NOMO-1 (cell line): Measurements from ENCODE around the gene USP31.
"Not testable (repeated sequence)": the region's sequence is repeated elsewhere in the genome, so short reads cannot be mapped to it uniquely, and the experiment has no call there.

ENCODE experiments used
- DNase-seq, 2 experiments: peaks; one replicate each; lab custom pipeline; 2025; ENCODE audit not compliant: unreplicated experiment in 2 of 2; lab: John Stamatoyannopoulos, UW

The USP31 gene

DNA sequence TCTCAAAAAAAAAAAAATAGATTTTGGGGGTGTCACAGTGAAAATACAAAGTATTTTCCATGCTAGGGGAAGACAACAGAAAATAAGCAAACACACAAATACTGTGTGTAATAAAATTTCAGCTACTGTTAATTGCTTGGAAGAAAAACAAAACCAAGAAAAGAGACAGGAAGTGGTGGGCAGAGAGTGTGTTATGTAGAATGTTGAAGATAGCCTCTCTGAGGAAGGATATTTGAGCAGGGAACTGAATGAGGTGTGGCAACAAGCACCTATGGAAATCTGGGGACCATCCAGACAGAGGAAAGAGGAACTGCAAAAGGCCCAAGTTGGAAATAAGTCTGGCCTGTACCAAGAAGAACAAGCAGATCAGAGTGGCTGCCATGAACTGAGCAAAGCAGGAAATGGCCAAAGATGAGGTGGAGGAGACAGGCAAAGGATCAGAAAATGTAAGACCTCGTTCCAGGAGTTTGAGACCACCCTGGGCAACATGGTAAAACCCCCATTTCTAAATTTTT is 7.8 kb upstream of the USP31 start:
- DNase-seq = no peak

DNA sequence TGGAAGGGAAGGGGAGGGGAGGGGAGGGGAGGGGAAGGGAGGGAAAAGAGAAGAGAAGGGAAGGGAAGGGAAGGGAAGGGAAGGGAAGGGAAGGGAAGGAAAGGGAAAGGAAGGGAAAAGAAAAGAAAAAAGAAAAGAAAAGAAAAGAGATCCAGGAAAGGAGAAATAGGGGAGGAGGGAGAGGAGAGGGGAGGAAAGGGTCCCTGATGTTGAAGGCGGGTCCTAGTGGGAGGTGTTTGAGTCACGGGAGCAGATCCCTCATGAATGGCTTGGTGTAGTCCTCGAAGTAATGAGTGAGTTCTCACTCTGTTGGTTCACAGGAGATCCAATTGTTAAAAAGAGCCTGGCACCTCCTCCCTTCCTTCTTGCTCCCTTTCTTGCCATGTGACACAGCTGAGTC is 6.9 kb upstream of the USP31 start:
- no peak for DNase-seq

DNA sequence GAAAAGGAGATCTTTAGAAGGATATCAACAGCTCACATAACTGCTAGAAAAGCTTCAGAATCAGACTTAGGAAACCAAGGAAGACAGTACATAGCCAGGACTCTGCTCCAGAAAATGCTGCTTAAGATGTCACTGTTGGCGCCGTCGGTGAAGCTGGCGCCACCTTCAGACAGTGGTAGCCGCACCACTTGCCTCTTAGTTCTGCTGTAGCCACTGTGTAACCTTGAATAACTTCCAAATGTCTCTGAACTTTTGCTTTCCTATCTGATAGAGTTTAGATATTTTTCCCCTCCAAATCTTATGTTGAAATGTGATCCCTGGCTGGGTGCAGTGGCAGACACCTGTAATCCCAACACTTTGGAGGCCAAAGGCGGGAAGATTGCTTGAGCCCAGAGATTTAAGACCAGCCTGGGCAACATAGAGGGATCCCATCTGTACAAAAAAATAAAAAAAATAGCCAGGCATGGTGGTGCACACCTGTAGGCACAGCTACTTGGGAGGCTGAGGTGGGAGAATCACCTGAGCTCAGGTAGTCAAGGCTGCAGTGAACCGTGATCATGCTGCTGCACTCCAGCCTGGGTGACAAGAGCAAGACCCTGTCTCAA is 6.3 kb upstream of the USP31 start:
- no peak for DNase-seq

- DNase-seq = no peak
Measured at GRCh38 chr16:23152386-23153178, 3.3 kb upstream of the USP31 start.

GRCh38 chr16:23149993-23150364 is 727 bp upstream of the USP31 start:
- no peak for DNase-seq

GRCh38 chr16:23148513-23149266 is 562 bp downstream of the USP31 start:
- peak in 1 of 2 experiments; percentile 52 for DNase-seq

DNA sequence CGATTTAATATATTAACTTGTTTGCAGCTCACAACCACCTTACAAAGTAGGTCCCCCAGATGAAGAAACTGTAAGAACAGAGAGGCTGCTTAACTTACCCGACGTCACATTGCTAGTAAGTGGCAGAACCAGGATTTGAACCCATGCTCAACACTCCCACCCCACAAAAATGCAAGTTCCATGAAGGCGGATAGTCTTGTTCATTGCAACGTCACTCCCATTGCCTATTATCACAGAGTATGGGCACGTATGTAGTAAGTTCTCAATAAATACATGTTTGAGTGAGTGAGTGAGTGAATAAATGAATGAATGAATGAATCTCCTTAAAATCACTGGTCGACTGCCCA is 1.1 kb downstream of the USP31 start:
- DNase-seq = no peak

DNA sequence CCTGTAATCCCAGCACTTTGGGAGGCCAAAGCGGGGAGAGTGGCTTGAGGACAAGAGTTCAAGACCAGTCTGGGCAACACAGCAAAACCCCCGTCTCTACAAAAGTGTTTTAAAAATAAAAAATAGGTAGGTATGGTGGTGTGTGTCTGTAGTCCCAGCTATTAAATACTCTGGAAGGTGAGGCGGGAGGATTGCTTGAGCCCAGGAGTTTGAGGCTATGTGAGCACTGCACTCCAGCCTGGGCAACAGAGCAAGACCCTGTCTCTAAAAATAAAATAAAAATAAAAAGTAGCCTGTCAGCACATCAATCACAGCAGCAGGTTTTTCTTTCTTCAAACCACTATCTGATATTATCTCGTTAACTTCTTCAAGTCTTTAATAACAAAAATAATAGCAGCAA is 1.6 kb downstream of the USP31 start:
- no peak for DNase-seq

- no peak for DNase-seq
Measured at GRCh38 chr16:23146877-23147601, 2.2 kb downstream of the USP31 start.

- no peak for DNase-seq
Measured at GRCh38 chr16:23145608-23146007, 3.6 kb downstream of the USP31 start.

- DNase-seq = no peak
Measured at GRCh38 chr16:23145186-23145585, 4.1 kb downstream of the USP31 start.

GRCh38 chr16:23144393-23144792 is 4.9 kb downstream of the USP31 start:
- DNase-seq = not testable (repeated sequence)

DNA sequence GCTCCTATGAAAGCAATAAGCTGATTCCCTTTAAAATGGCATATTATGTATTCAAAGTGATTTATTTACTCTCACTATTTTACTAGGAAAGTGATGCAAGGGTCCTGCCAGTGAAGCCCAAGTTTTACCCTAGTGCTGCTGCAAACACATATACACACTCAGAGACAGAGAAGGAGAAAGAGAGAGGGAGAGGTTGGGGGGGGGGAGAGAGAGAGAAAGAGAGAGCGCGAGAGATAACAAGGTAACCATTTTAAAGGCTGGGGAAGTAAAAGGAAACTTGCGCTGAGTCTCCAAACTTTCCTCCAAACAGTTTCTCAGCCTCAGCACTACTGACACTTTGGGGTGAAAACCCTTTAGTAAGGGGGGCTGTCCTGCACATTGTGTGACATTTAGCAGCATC is 5.9 kb downstream of the USP31 start:
- no peak for DNase-seq

- DNase-seq = no peak
Measured at GRCh38 chr16:23141959-23142740, 7.1 kb downstream of the USP31 start.

DNA sequence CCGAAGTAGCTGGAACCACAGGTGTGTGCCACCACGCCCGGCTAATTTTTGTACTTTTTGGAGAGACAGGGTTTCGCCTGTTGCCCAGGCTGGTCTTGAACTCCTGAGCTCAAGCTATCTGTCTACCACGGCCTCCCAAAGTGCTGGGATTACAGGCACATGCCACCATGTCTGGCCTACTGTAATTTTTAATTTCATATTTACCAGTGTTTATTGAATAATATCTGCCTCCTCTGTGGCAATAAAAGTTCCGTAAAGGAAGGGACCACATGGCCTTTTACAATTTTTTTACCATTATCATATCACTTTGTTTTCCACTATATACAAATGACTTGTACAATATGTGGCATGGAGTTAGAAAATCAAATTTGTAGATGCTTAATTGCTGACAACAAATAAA is 7.8 kb downstream of the USP31 start:
- DNase-seq = no peak

DNA sequence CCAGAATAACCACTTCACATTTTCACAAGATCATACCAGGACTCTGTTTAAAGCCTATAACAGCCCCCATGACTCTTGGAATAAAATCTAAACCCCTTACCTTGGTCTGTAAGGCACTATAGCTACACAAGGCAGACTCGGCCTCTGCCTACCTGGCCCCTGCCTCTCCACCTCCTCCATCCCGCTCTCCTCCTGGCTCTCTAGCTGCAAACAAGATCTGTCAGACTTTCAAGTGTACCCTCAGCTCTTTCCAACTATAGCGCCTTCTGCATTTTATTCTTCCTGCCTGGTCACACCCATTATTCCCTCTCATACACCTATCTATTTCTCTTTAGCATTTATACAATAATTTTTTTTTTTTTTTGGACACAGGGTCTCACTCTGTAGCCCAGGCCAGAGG is 8.2 kb downstream of the USP31 start:
- no peak for DNase-seq

GRCh38 chr16:23140107-23140506 is 9.1 kb downstream of the USP31 start:
- no peak for DNase-seq

- DNase-seq = no peak
Measured at GRCh38 chr16:23137818-23138217, 11.4 kb downstream of the USP31 start.

DNA sequence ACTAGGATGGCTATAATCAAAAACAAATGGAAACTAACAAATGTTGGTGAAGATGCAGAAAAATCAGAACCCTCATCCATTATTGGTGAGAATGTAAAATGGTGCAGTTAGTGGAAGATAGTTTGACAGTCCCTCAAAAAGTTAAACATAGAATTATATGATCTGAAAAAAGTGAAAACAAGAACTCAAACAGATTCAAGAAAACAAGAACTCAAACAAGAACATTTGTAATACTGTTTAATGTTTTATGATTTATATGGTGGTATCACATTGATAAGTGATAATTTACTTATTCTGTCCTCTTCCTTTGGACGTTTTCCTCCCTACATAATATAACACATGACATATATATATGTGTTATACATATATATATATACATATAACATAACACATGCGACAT is 12.0 kb downstream of the USP31 start:
- no peak for DNase-seq

DNA sequence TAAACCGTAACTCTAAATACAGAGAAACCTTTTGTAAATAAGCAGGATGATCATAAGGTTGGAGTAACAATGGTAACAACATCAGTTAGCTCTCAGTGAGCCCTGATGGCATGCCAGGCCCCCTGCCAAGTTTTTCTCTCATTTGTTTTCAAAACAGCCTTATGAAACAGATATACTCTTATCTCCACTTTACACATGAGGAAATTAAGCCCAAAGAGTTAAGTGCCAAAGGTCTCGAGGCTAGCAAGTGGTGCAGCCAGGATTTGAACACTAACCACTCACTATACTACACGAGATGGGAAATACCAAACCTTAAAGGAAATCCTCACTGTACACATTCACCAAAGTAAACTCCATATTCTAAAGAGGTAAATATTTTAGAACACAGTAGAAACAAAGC is 15.0 kb downstream of the USP31 start:
- DNase-seq = no peak
